HG02885 (cell line): ENCODE results near the gene RBMS3.
"Not testable (repeated sequence)": the region's sequence is repeated elsewhere in the genome, so short reads cannot be mapped to it uniquely, and the experiment has no call there.

ENCODE experiments used
- ATAC-seq: cut with Tn5 transposase; IDR thresholded peaks from one replicate; pipeline ENCODE4 v1.9.1; 2021; ENCODE audit warnings: mild to moderate bottlenecking; ENCODE audit not compliant: unreplicated experiment, poor library complexity

RBMS3 gene

DNA sequence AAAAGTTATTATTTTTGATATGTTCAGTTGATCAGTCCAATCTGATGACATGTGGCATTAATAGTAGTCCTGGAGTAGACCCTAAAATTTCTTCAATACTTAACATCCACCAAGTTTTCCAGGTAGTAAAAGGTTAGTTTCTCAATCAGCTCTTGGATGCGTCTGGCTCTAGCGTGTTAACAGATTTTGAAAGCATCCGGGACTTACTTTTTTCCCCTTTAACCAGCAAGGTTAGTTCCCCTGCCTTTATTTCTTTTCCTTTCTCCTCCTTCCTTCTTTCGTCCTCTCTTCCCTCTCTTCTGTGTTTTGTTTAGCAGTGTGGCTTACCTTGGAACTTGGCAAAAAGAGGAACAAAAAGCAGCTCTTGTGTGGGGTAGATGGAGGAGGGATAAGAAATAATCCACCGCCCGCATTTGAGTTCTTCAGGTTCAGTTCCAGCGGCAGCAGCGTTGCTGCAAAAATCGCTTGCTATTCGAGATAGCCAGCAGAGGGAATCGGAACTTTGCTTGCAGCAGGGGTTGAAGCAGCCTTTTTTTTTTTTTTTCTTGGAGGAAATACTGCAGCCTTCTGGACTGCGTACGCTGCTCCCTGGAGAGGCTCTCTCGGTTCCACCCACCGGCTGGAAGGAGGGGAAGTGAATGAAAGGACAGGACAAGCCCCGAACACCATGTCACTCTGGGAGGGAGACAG is at the start of gene RBMS3:
Gene RBMS3 (plus strand): TSS at position 668 of the 690 bp plus-strand sequence.
- peak; percentile 48 for ATAC-seq

GRCh38 chr3:29233126-29233525 is 47.7 kb upstream of the RBMS3 start:
- ATAC-seq = not testable (repeated sequence)

DNA sequence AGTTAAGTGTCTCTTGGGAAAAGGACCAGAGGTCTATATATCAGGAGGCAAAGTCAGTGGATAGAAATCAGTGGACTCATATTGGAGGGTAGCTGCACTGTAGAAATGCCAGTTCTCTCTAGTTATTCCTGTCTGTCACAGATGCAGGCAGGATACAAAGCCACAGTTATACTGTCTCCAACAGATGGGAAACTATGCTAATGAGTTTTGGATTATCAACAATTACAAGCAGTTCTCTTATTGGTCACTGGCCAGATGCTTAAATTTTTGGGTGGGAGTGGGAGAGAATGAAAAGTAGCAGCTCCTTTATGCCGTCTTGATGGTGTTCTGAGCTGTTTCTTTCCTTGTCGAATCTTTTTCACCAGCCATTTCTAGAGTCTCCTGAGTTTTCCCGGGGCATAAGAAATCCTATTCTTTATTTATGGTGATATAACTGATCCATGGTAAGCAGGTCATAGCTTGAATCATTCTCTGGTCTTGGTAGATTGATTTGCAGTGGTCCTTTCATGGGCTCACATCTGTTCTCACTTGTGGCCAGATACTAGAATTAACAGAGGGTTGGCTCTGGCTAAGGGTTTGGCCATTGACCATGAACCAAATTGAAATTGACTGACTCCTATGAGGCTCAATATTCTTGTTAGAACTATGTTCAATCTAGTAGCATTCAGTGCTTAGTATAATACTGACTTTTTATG is 44.6 kb upstream of the RBMS3 start:
- ATAC-seq = no peak

GRCh38 chr3:29239376-29239775 is 41.5 kb upstream of the RBMS3 start:
- ATAC-seq = no peak

- no peak for ATAC-seq
These were observed 40.6 kb upstream of the RBMS3 start for GRCh38 chr3:29240248-29240647.

GRCh38 chr3:29240887-29241286 is 40.0 kb upstream of the RBMS3 start:
- ATAC-seq = no peak

GRCh38 chr3:29241855-29242254 is 39.0 kb upstream of the RBMS3 start:
- no peak for ATAC-seq

DNA sequence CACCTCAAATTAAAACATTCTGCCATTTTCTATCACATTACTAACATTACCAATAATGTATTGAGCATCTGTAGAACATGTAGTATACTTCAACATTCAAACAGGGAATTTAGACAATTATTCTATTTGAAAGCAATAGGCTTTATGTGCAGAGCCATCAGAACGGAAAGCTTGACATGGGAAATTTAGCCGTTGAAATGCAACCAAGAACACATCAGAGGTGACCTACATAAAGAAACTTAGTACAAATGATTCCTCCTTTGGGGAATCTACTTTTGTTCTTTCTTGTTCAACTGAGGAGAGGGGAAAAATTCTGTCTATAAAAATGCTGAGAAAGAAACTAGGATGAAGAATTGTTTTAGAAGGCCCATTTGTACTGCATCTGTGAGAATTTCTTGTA is 38.6 kb upstream of the RBMS3 start:
- no peak for ATAC-seq

GRCh38 chr3:29245441-29245840 is 35.4 kb upstream of the RBMS3 start:
- ATAC-seq = no peak

DNA sequence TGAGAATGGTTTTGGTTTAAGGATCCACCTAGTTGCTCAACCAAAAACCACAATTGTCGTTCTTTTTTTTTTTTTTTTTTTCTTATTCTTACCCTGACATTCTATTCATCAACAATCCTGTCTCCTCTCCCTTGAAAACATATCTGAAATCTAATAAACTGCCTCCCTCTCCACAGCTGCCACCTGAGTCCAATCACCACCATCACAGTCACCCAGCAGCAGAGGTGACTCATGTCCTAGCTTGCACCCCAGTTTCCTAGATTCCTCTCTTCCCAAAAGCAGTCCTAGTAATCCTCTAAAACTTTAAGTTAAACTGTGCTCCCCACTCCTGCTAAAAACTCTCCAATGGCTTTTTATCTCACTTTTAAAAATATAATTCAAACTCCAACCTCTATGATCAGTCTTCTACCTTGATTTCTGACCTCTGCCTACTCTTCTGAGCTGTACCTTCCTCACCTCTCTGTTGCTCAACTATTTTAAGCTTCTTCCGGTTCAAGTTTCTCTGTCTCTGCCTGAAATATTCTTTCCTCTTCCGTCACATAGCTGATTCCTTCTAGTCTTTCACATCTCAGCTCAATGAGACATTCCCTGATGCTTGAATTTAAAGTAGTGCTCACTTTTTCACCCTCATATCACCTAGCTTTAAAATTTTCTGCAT is 33.7 kb upstream of the RBMS3 start:
- ATAC-seq = no peak

- no peak for ATAC-seq
These were observed 31.0 kb upstream of the RBMS3 start for GRCh38 chr3:29249829-29250345.

GRCh38 chr3:29255854-29256696 is 24.8 kb upstream of the RBMS3 start:
- ATAC-seq = peak; percentile 36

- no peak for ATAC-seq
These were observed 22.7 kb upstream of the RBMS3 start for GRCh38 chr3:29258161-29258560.

DNA sequence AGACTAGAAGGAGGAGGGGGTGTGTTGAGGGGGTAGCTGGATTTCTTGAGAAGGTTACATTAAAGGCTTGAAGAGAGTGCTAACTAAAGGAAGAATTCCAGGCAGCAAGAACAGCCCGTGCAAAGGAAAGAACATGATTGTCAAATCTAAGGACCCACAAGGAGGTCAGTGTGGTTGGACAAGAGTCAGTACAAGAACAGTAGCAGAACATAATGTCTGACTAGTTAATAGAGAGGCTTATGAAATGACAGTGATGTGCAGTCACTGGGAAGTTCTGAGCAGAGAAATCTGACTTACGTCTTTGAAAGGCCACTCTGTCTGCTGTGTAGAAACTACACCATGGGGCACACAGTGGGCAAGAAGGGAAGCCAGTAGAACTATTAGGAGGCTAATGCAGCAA is 19.8 kb upstream of the RBMS3 start:
- no peak for ATAC-seq

DNA sequence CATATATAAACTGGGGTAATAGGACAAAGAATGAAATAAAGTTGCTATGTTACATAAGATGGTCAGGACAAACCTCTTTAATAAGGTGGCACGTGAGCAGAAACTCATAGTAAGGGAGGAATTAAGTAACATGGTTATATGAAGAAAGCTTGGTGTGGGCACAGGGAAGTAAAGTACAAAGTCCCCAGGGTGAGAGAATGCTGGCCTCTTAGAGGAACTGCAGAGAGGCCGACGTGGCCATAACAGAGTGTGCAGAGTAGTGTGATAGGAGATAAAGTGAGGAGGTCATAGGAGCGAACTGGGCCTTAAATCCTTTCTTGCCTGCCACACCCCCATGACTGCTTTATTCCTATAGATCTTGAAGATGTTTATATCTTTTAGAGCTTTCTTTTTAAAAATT is 17.4 kb upstream of the RBMS3 start:
- ATAC-seq = no peak

DNA sequence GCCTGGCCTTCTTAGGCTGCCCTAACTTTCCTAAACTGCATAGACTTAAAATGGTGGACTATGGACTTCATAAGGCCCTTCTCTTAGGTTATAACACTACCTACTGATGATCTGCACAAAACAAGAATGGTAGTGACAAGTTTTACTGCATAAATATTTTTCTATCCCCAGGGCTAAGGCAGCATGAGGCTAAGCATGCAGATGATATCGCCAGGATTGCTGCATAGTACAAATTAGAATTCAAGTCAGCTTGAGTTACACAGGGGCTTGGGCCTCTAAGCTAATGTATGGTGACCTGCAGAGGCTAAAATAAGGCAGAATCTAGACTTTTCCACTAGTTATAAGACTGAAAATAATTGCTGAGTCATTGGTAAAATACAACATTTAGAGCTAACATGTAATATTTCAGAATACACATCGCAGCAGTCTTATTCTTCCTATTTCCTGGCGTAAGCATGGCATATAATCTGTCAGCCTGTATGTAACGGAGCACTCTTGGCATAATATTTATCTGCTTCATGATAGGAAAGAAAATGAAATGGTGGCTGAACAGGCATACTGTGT is 15.3 kb upstream of the RBMS3 start:
- no peak for ATAC-seq

- ATAC-seq = no peak
These were observed 13.6 kb upstream of the RBMS3 start for GRCh38 chr3:29267226-29267625.

DNA sequence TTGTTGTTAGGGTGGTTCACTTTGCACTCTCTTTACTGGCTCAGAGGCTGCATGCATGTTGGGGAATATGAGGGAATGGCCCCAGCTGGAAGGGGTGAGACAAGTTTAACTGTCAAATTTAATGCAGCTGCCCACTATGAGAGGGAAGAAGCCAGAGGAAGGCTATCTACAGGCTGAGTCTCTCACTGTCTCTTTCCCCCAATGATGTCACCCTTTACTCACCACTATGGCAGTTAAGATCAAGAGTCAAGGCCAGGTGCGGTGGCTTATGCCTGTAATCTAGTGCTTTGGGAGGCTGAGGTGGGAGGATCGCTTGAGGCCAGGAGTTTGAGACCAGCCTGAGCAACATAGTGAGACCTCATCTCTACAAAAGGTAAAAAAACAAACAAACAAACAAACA is 12.2 kb upstream of the RBMS3 start:
- ATAC-seq = no peak

DNA sequence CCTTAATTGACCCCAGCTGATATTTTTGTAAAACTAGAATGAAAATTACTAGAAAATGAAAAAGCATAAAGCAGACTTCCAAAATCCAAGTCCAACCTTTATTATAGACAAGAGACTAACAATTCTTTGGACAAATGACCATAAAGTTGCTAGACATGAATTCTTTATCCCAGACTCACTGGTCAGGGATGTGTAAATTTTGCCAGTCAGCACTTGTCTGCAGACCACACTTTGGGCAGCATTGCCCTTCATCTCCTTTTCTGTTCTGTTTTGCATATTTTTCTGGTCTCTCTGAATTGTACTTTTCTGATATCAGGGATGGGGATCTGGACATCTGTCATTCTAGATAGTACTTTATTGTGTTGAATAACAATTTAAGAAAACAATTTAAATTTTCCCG is 10.1 kb upstream of the RBMS3 start:
- ATAC-seq = no peak

DNA sequence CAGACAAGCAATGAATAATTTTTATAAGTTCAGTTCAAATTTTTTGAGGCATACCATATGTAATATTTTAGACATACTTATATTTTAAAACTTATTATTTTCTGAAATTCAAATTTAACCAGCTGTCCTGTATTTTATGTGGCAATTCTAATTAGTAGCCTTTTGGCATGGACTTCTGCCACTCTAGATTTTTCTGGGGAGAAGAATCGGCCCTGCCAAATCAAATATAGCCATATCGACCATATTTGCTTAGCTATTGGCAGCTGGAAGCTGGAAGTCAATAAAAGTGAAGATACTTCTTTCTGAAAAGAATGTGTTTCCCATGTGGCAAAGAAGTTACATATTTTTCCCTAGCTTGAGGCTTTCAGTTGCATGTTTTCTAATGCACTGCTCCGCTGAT is 9.4 kb upstream of the RBMS3 start:
- no peak for ATAC-seq
